Loucy (cell line): ENCODE data around the gene TNNT2.

ENCODE experiments used
- H2AFZ ChIP-seq: fragments of 200-600 bp; sonication (generic); 2 replicates; pipeline ENCODE4 v1.6.0; 2016; ENCODE audit warnings: antibody characterized with exemption, mild to moderate bottlenecking, low read length, moderate library complexity
- H3F3A ChIP-seq: fragments of 200-600 bp; 2 replicates; pipeline ENCODE4 v1.6.0; 2016; ENCODE audit warnings: antibody characterized with exemption, low read depth, mild to moderate bottlenecking
- H3K27me3 ChIP-seq: fragments of 200-600 bp; sonication (generic); 2 replicates; pipeline ENCODE4 v1.6.1; 2014; ENCODE audit warnings: low read length, mild to moderate bottlenecking; ENCODE audit not compliant: insufficient read depth, poor library complexity, severe bottlenecking
- H3K36me3 ChIP-seq: fragments of 200-600 bp; sonication (generic); 2 replicates; pipeline ENCODE4 v1.6.1; 2016; ENCODE audit warnings: low read length; ENCODE audit not compliant: insufficient read depth
- H3K4me1 ChIP-seq: fragments of 200-600 bp; sonication (generic); 2 replicates; pipeline ENCODE4 v1.5.1; 2014; ENCODE audit warnings: low read length, mild to moderate bottlenecking; ENCODE audit not compliant: insufficient read depth, poor library complexity, severe bottlenecking
- H3K4me2 ChIP-seq: fragments of 200-600 bp; sonication (generic); 2 replicates; pipeline ENCODE4 v1.6.0; 2014; ENCODE audit warnings: antibody characterized with exemption, low read length, low read depth, mild to moderate bottlenecking; ENCODE audit not compliant: poor library complexity, severe bottlenecking
- H3K4me3 ChIP-seq: fragments of 200-600 bp; sonication (generic); 2 replicates; pipeline ENCODE4 v1.5.1; 2014; ENCODE audit warnings: low read length, mild to moderate bottlenecking, mixed read lengths; ENCODE audit not compliant: poor library complexity, severe bottlenecking
- H3K79me2 ChIP-seq: fragments of 200-600 bp; sonication (generic); 2 replicates; pipeline ENCODE4 v1.6.1; 2014; ENCODE audit warnings: low read length; ENCODE audit not compliant: insufficient read depth
- H3K9ac ChIP-seq: fragments of 200-600 bp; sonication (generic); 2 replicates; pipeline ENCODE4 v1.6.0; 2014; ENCODE audit warnings: mild to moderate bottlenecking, low read depth, low read length, moderate library complexity; ENCODE audit not compliant: poor library complexity, severe bottlenecking
- H3K9me2 ChIP-seq: fragments of 200-600 bp; sonication (generic); replicated peaks from 2 replicates; pipeline ENCODE4 v1.6.1; 2016; ENCODE audit warnings: low read depth, low read length, mixed read lengths
- H3K9me3 ChIP-seq: fragments of 200-600 bp; sonication (generic); 2 replicates; pipeline ENCODE4 v1.6.1; 2014; ENCODE audit warnings: mild to moderate bottlenecking, antibody characterized with exemption, low read length, low read depth; ENCODE audit not compliant: insufficient read depth
- H4K20me1 ChIP-seq: fragments of 200-600 bp; sonication (generic); 2 replicates; pipeline ENCODE4 v1.6.0; 2014; ENCODE audit warnings: antibody characterized with exemption, low read length, mild to moderate bottlenecking; ENCODE audit not compliant: insufficient read depth, poor library complexity, severe bottlenecking
- CTCF ChIP-seq: fragments of 200-600 bp; sonication (generic); conservative IDR thresholded peaks from 2 replicates; pipeline ENCODE4 v1.5.1; 2014; ENCODE audit warnings: mild to moderate bottlenecking, antibody characterized with exemption, low read length
- EZH2phosphoT487 ChIP-seq: fragments of 200-600 bp; IDR thresholded peaks from 2 replicates; pipeline ENCODE4 v1.6.1; 2018; ENCODE audit warnings: antibody characterized with exemption, mild to moderate bottlenecking, moderate library complexity, borderline replicate concordance

The TNNT2 gene

GRCh38 chr1:201322653-201323510, 54.6 kb downstream of the TNNT2 start:
- H3K4me3 ChIP-seq: no peak overlapping the region
- H3K27me3 ChIP-seq: no peaks in the 10 kb centered on the region
- no peak overlapping the region for H2AFZ ChIP-seq
- TF ChIP-seq CTCF (no peak), EZH2phosphoT487 (no peak)
- no peak overlapping the region for H3K4me2 ChIP-seq
- no peaks in the 10 kb centered on the region for H3F3A ChIP-seq
- no peaks in the 10 kb centered on the region for H3K79me2 ChIP-seq
- no peak overlapping the region for H3K9ac ChIP-seq
- H3K36me3 ChIP-seq: no peaks in the 10 kb centered on the region
- H3K9me2 ChIP-seq: no peaks in the 10 kb centered on the region
- H3K9me3 ChIP-seq: no peaks in the 10 kb centered on the region
- no peaks in the 10 kb centered on the region for H3K4me1 ChIP-seq
- no peaks in the 10 kb centered on the region for H4K20me1 ChIP-seq

- Histone ChIP-seq H3K9me3 (no peaks in the 10 kb centered on the region), H3K4me2 (no peak overlapping the region), H3F3A (no peaks in the 10 kb centered on the region), H2AFZ (no peak overlapping the region), H3K4me1 (no peaks in the 10 kb centered on the region), H3K36me3 (no peaks in the 10 kb centered on the region), H3K79me2 (no peaks in the 10 kb centered on the region), H3K4me3 (no peak overlapping the region), H3K27me3 (no peaks in the 10 kb centered on the region), H3K9me2 (no peaks in the 10 kb centered on the region), H3K9ac (no peak overlapping the region), H4K20me1 (no peaks in the 10 kb centered on the region)
- TF ChIP-seq CTCF (no peak), EZH2phosphoT487 (no peak)
These were observed 55.6 kb downstream of the TNNT2 start for GRCh38 chr1:201321826-201322390.

GRCh38 chr1:201320168-201320788, 57.2 kb downstream of the TNNT2 start:
- TF ChIP-seq CTCF: no peak
- no peak for TF ChIP-seq EZH2phosphoT487
- H3F3A ChIP-seq: no peaks in the 10 kb centered on the region
- no peaks in the 10 kb centered on the region for H3K9me2 ChIP-seq
- no peak overlapping the region for H3K4me2 ChIP-seq
- no peak overlapping the region for H3K9ac ChIP-seq
- no peak overlapping the region for H2AFZ ChIP-seq
- H3K4me1 ChIP-seq: no peaks in the 10 kb centered on the region
- H3K4me3 ChIP-seq: no peak overlapping the region
- H3K27me3 ChIP-seq: no peaks in the 10 kb centered on the region
- H3K36me3 ChIP-seq: no peaks in the 10 kb centered on the region
- no peaks in the 10 kb centered on the region for H4K20me1 ChIP-seq
- H3K9me3 ChIP-seq: no peaks in the 10 kb centered on the region
- H3K79me2 ChIP-seq: no peaks in the 10 kb centered on the region
